CD4-positive, CD25-positive, alpha-beta regulatory T cell (primary cell): ENCODE measurements around the gene PWWP2B. TPM values are rescaled to one million over a fixed set of nuclear protein-coding genes. Genes with fewer than 3 reads are reported as not detected.
"Not testable (repeated sequence)": the region's sequence is repeated elsewhere in the genome, so short reads cannot be mapped to it uniquely, and the experiment has no call there.

ENCODE experiments used
- ATAC-seq, 2 donors: fragments of 150-1000 bp; cut with Tn5 transposase; one replicate each; pipeline ENCODE4 v1.10.0; 2021; ENCODE audit warnings: low read depth in 2 of 2, moderate number of reproducible peaks in 2 of 2, moderate library complexity in 1 of 2
- DNase-seq, 3 donors: peaks; one replicate each; pipeline versions ENCODE4 v3.0.0 to v3.0.0-alpha.2; 2012 to 2022; ENCODE audit warnings: mixed read lengths in 1 of 3
- H3K27ac ChIP-seq: one replicate; pipeline ENCODE4 v1.7.0; 2013; ENCODE audit warnings: mild to moderate bottlenecking, low read length; ENCODE audit not compliant: insufficient read depth, poor library complexity, severe bottlenecking
- H3K27me3 ChIP-seq: one replicate; pipeline ENCODE4 v1.7.0; 2013; ENCODE audit warnings: low read length; ENCODE audit not compliant: control insufficient read depth, insufficient read depth
- H3K36me3 ChIP-seq: one replicate; pipeline ENCODE4 v1.7.0; 2013; ENCODE audit warnings: mild to moderate bottlenecking, low read length, moderate library complexity; ENCODE audit not compliant: control insufficient read depth, insufficient read depth
- H3K4me1 ChIP-seq: 2 replicates; pipeline ENCODE4 v1.7.0; 2013; ENCODE audit warnings: mild to moderate bottlenecking, low read length; ENCODE audit not compliant: insufficient read depth, control insufficient read depth, poor library complexity, severe bottlenecking
- H3K4me3 ChIP-seq: one replicate; pipeline ENCODE4 v1.7.0; 2013; ENCODE audit warnings: low read depth, mild to moderate bottlenecking, low read length, moderate library complexity
- H3K9me3 ChIP-seq, 2 experiments: 1 replicate in 1 of 2; 2 replicates in 1 of 2; pipeline ENCODE4 v1.7.0; 2013; ENCODE audit warnings: low read length in 2 of 2, mild to moderate bottlenecking in 1 of 2, moderate library complexity in 1 of 2; ENCODE audit not compliant: control insufficient read depth in 2 of 2
- H3K27ac Mint-ChIP-seq, 3 donors: one replicate each; pipeline ENCODE4 v1.8.0; 2020 to 2022; ENCODE audit warnings: mild to moderate bottlenecking in 3 of 3, mixed read lengths in 3 of 3, moderate library complexity in 2 of 3
- H3K27me3 Mint-ChIP-seq: one replicate; pipeline ENCODE4 v1.8.0; 2022; ENCODE audit warnings: mild to moderate bottlenecking, mixed read lengths
- H3K36me3 Mint-ChIP-seq: one replicate; pipeline ENCODE4 v1.8.0; 2020; ENCODE audit warnings: mixed read lengths
- H3K4me1 Mint-ChIP-seq, 4 donors: one replicate each; pipeline ENCODE4 v1.8.0; 2020 to 2022; ENCODE audit warnings: mixed read lengths in 4 of 4, mild to moderate bottlenecking in 1 of 4
- H3K4me3 Mint-ChIP-seq, 4 donors: one replicate each; pipeline ENCODE4 v1.8.0; 2020 to 2022; ENCODE audit warnings: mild to moderate bottlenecking in 4 of 4, mixed read lengths in 4 of 4, moderate library complexity in 3 of 4
- H3K9me3 Mint-ChIP-seq, 7 donors: one replicate each; pipeline ENCODE4 v1.8.0; 2020 to 2022; ENCODE audit warnings: mixed read lengths in 7 of 7, mild to moderate bottlenecking in 3 of 7, moderate library complexity in 2 of 7
- polyA plus RNA-seq, 4 donors: library from polyadenylated mRNA; unstranded; fragments of 300-500 nt; fragmentation: Illumina TruSeq; gene quantifications; one replicate each; pipeline ENCODE4 v1.2.3, GENCODE V29; 2021
- total RNA-seq: library from RNA; stranded (reverse); gene quantifications from one replicate; pipeline ENCODE4 v1.2.3, GENCODE V29; 2022

The PWWP2B gene
- total and polyA plus RNA-seq, 5 donors from 2014 or later, result 0.56 to 10.9 (median 0.90) TPM

DNA sequence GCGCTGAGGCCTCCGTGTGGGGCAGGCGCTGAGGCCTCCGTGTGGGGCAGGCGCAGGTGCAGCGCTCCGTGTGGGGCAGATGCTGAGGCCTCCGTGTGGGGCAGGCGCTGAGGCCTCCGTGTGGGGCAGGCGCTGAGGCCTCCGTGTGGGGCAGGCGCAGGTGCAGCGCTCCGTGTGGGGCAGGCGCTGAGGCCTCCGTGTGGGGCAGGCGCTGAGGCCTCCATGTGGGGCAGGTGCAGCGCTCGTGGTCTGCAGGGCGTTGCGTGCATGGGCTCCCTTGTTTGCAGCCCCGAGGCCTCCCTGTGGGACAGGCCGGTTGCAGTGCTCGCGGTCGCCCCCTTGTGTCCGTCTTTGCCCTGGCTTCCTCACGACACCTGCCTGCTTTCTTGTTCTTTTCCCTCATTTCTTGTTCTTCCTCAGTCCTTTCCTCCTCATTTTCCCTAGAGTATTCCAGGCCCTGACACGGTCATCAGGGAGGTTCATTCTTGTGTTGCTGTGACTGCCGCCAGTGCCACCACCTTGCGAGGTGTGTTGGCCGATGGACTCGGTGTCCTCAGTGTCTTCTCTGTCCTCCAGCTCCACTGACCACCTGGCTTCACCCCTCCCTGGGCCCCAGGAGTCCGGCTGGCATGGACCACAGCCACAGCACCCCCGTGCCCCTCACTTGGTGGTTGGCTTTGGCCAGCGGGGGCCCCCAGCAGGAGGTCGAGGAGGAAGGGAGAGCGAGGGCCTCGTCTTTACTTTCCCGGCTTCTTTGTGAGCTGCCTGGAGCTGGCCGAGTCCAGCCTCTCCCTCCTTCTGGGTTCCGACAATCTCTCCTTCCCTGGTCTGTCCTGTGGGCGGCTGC is 44.3 kb upstream of the PWWP2B start:
- not testable (repeated sequence) for H3K36me3 ChIP-seq, H3K4me1 ChIP-seq, H3K9me3 Mint-ChIP-seq, H3K27me3 ChIP-seq, H3K36me3 Mint-ChIP-seq, H3K27me3 Mint-ChIP-seq, H3K27ac ChIP-seq, H3K9me3 ChIP-seq, H3K4me3 ChIP-seq, H3K4me1 Mint-ChIP-seq
- ATAC-seq, result peak; percentile 60 to 69
- Mint-ChIP-seq H3K4me3 (peak overlapping the region in 1 of 4 donors; percentile 61), H3K27ac (peak overlapping the region in 1 of 3 donors; percentile 42)
- peak; percentile 49 to 66 (median 63) for DNase-seq

DNA sequence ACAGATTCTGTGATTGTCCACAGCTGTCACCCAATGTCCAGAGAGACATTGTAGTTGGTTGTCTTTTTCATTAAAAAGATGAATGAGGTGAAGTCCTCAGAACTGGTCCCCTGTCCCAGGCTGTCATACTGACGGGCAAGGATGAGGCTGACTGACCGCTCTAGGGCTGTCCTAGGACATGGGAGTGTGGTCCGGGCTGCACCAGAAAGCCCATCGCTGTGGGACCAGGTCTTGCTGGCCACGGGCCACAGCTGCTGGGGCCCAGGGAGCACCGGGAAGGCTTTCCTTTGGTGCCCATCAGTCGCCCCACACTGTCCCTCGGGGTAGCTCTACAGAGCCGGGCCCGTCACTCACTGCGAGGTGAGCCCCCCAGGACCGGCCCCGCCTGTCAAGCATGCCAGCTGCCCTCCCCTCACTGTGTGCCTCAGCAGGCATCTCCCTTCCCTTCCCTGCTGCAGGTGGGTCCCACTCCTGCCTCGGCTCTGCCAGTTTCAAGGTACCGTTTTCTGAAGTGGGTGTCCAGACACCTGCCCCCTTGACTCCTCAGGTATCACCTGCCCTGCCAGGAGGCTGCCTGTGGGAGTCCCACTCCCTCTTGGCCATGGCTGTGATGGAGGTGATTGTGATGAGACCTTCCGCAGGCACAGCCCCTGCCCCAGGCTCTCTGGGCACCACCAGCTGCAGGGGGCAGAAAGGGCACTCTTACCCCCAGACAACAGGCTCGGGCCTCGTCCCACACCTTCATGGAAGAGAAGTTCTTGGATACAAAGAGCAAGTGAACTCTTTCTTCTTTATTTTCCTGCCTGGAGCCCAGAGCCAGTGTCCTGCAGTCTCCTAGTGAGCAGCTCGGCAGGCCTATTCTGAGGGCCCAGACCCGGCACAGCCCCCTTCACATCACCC is 43.3 kb upstream of the PWWP2B start:
- no peaks in the 10 kb centered on the region for H3K27me3 ChIP-seq
- H3K4me3 Mint-ChIP-seq, result peak overlapping the region in 1 of 4 donors; percentile 61
- peak overlapping the region in 1 of 3 donors; percentile 65 for H3K27ac Mint-ChIP-seq
- ATAC-seq, result no peak
- peaks cover 0 to 2% (median 0%) of the 10 kb centered on the region in 4 donors for H3K4me1 Mint-ChIP-seq
- H3K4me3 ChIP-seq, result no peak overlapping the region
- H3K27ac ChIP-seq, result no peak overlapping the region
- H3K9me3 Mint-ChIP-seq, result peaks cover 0 to 1% (median 0%) of the 10 kb centered on the region in 7 donors
- H3K36me3 Mint-ChIP-seq, result peaks cover 3% of the 10 kb centered on the region
- peaks cover 4% of the 10 kb centered on the region for H3K27me3 Mint-ChIP-seq
- H3K4me1 ChIP-seq, result no peaks in the 10 kb centered on the region
- no peak for DNase-seq
- H3K36me3 ChIP-seq, result no peaks in the 10 kb centered on the region
- H3K9me3 ChIP-seq, result no peaks in the 10 kb centered on the region

DNA sequence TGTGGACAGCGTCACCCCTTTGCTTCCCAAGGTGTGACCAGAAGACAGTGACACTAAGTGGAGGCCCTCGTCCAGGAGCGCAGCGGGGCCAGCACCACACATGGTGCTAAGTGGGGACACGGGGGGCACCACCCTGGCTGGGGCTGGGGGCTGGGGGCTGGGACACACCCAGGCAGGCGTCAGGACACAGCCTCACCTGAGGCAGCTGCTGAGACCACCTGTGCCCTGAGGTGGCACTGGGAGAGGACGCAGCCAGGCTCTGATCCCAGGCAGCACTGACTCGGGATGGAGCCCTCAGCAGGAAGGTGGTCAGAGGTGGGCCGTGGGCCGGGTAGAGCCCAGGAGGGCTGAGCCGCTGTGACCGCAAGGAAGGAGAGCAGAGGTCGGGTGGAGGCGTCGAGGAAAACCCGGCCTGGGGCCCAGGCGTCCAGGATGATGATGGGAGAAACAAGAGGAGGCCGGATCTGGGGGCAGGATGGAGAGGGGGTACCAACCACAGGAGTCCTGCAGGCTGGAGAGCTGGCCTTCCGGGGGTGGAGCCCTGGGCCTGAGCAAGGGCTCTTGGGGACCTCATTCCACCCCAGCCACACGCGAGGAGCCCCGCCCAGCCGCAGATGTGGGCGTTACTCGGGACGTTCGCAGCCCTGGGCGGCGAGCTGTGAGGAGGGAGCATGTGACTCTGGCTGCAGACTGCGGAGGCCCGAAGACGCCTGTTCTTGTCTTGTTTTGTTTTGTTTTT is 42.5 kb upstream of the PWWP2B start:
- H3K36me3 ChIP-seq, result no peaks in the 10 kb centered on the region
- Mint-ChIP-seq H3K9me3 (peaks cover 0 to 1% (median 0%) of the 10 kb centered on the region in 7 donors), H3K36me3 (peaks cover 3% of the 10 kb centered on the region), H3K4me3 (no peak overlapping the region), H3K27me3 (peaks cover 4% of the 10 kb centered on the region), H3K27ac (no peak overlapping the region), H3K4me1 (peaks cover 0 to 2% (median 0%) of the 10 kb centered on the region in 4 donors)
- H3K4me3 ChIP-seq, result no peak overlapping the region
- no peak for DNase-seq
- H3K27ac ChIP-seq, result no peak overlapping the region
- no peaks in the 10 kb centered on the region for H3K9me3 ChIP-seq
- H3K27me3 ChIP-seq, result no peaks in the 10 kb centered on the region
- H3K4me1 ChIP-seq, result no peaks in the 10 kb centered on the region
- no peak for ATAC-seq

DNA sequence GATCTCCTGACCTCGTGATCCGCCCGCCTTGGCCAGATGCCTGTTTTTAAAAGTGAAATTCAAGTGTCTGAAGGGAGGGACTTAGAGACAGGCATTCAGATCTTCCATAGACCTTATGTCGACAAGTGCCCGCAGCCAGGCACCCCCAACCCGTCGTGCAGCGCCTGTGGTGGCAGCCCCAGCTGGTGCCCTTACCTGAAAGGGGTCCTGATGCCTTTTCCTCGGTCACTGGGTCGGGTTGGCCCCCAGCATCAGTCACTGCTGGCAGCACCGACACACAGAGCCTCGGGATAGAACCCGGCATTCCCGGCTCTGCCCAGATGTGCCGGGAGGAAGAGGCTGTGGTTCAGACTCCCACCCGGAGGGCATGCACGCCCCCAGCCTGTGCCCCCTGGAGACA is 41.7 kb upstream of the PWWP2B start:
- H3K27me3 Mint-ChIP-seq, result peaks cover 4% of the 10 kb centered on the region
- no peaks in the 10 kb centered on the region for H3K36me3 Mint-ChIP-seq
- ATAC-seq (no peak), DNase-seq (no peak)
- Histone ChIP-seq H3K4me3 (no peak overlapping the region), H3K9me3 (no peaks in the 10 kb centered on the region), H3K4me1 (no peaks in the 10 kb centered on the region), H3K27ac (no peak overlapping the region), H3K27me3 (no peaks in the 10 kb centered on the region), H3K36me3 (no peaks in the 10 kb centered on the region)
- H3K4me1 Mint-ChIP-seq, result peaks cover 0 to 2% (median 0%) of the 10 kb centered on the region in 4 donors
- peaks cover 0 to 1% (median 0%) of the 10 kb centered on the region in 7 donors for H3K9me3 Mint-ChIP-seq
- no peak overlapping the region for H3K27ac Mint-ChIP-seq
- no peak overlapping the region for H3K4me3 Mint-ChIP-seq

DNA sequence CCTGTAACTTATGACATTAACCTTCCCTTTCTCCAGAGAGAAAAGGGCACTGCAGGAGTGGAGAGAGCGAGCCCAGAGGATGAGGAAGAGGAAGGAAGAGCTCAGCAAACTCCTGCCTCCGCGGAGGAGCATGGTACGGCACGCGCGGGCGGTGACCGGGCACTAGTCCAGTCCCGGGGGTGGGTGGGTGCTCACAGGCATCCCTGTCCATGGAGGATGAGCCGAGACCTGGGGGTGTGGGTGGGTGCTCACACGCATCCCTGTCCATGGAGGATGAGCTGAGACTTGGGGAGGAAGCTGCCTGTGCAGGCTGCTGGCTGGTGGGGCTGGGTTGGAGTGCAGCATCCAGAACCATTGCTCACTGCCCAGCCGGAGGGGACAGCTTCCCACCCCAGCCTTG is 41.2 kb upstream of the PWWP2B start:
- no peak for DNase-seq
- Mint-ChIP-seq H3K4me1 (peaks cover 0 to 2% (median 0%) of the 10 kb centered on the region in 4 donors), H3K27me3 (peaks cover 4% of the 10 kb centered on the region), H3K4me3 (no peak overlapping the region), H3K27ac (no peak overlapping the region), H3K36me3 (no peaks in the 10 kb centered on the region), H3K9me3 (peaks cover 0 to 1% (median 0%) of the 10 kb centered on the region in 7 donors)
- no peaks in the 10 kb centered on the region for H3K27me3 ChIP-seq
- no peak overlapping the region for H3K4me3 ChIP-seq
- ATAC-seq, result no peak
- H3K4me1 ChIP-seq, result no peaks in the 10 kb centered on the region
- no peak overlapping the region for H3K27ac ChIP-seq
- no peaks in the 10 kb centered on the region for H3K36me3 ChIP-seq
- no peaks in the 10 kb centered on the region for H3K9me3 ChIP-seq

DNA sequence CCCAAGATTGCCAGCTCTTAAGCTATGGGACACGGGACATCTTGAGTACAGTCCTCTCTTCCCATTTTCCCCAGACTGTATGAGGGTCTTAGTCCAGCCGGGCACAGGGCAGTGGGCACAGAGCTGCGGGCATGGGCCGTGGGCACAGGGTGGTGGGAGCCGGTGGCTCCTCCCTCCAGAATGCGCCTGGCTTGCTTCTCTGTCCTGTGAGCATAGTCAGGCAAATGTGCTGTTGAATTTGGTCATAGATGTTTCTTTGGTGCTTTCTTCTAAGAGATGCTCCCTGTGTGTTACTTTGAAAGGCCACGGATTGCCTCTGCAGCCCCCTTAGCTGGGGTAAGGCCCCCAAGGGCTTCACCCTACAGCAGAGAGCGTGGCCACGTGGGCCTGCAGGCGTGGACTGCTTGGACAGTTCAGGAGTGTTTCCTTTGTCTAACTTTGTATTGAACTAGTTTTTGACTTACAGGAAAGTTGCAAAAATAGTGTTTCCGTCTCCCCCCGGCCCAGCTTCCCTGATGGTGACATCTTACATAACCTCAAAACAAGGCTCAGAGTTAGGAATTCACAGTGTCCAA is 40.3 kb upstream of the PWWP2B start:
- Mint-ChIP-seq H3K4me3 (no peak overlapping the region), H3K27me3 (peaks cover 4% of the 10 kb centered on the region), H3K27ac (no peak overlapping the region), H3K9me3 (peaks cover 0 to 3% (median 0%) of the 10 kb centered on the region in 7 donors), H3K36me3 (no peaks in the 10 kb centered on the region), H3K4me1 (peaks cover 0 to 2% (median 0%) of the 10 kb centered on the region in 4 donors)
- Histone ChIP-seq H3K36me3 (no peaks in the 10 kb centered on the region), H3K9me3 (no peaks in the 10 kb centered on the region), H3K27me3 (no peaks in the 10 kb centered on the region), H3K4me1 (no peaks in the 10 kb centered on the region), H3K27ac (no peak overlapping the region), H3K4me3 (no peak overlapping the region)
- DNase-seq (no peak), ATAC-seq (no peak)
